Thoracic aorta (tissue), 2 donors: ENCODE measurements around the gene NCSTN. TPM values are rescaled to one million over a fixed set of nuclear protein-coding genes. Genes with fewer than 3 reads are reported as not detected.

Experiments used
- ATAC-seq: fragments of 150-250 bp; one replicate; pipeline ENCODE4 v1.8.0; 2017; ENCODE audit warnings: low read depth; ENCODE audit not compliant: insufficient number of reproducible peaks, low FRiP score
- DNase-seq: peaks from one replicate; pipeline ENCODE4 v3.0.0-alpha.2; 2020; ENCODE audit warnings: low spot score
- H3K27ac ChIP-seq, 2 donors: fragments of 200-600 bp; sonication (generic); 1 replicate in 1 of 2; 2 replicates in 1 of 2; pipeline ENCODE4 v1.5.1; 2016; ENCODE audit warnings: mild to moderate bottlenecking in 2 of 2, moderate library complexity in 2 of 2
- H3K27me3 ChIP-seq: fragments of 200-600 bp; sonication (generic); replicated peaks from 2 replicates; pipeline ENCODE4 v1.6.0; 2016; ENCODE audit warnings: mild to moderate bottlenecking; ENCODE audit not compliant: insufficient read depth
- H3K36me3 ChIP-seq: fragments of 200-600 bp; sonication (generic); one replicate; pipeline ENCODE4 v1.5.1; 2016
- H3K4me1 ChIP-seq, 2 donors: fragments of 200-600 bp; sonication (generic); 1 replicate in 1 of 2; 2 replicates in 1 of 2; pipeline versions ENCODE4 v1.5.1 to v1.6.0; 2016; ENCODE audit warnings: low read depth in 2 of 2, mild to moderate bottlenecking in 1 of 2; ENCODE audit not compliant: control insufficient read depth in 1 of 2
- H3K4me3 ChIP-seq: fragments of 200-600 bp; sonication (generic); 2 replicates; pipeline ENCODE4 v1.5.1; 2016; ENCODE audit warnings: mild to moderate bottlenecking
- H3K9me3 ChIP-seq: fragments of 200-600 bp; sonication (generic); 2 replicates; pipeline ENCODE4 v1.5.1; 2016
- total RNA-seq, 2 donors: library from RNA; depleted of rRNA; stranded (reverse); fragments of >200 nt; gene quantifications; one replicate each; pipeline versions ENCODE4 v1.1.0 to v1.2.3, GENCODE V29; 2016
- TF ChIP-seq, protein P1 (sequence below): fragments of 200-600 bp; sonication (generic); IDR thresholded peaks from one replicate; pipeline ENCODE4 v1.5.1; 2019; ENCODE audit warnings: antibody characterized with exemption

Gene NCSTN
- total RNA-seq, 2 donors from 2014 or later, result 49.4 to 67.1 TPM

DNA sequence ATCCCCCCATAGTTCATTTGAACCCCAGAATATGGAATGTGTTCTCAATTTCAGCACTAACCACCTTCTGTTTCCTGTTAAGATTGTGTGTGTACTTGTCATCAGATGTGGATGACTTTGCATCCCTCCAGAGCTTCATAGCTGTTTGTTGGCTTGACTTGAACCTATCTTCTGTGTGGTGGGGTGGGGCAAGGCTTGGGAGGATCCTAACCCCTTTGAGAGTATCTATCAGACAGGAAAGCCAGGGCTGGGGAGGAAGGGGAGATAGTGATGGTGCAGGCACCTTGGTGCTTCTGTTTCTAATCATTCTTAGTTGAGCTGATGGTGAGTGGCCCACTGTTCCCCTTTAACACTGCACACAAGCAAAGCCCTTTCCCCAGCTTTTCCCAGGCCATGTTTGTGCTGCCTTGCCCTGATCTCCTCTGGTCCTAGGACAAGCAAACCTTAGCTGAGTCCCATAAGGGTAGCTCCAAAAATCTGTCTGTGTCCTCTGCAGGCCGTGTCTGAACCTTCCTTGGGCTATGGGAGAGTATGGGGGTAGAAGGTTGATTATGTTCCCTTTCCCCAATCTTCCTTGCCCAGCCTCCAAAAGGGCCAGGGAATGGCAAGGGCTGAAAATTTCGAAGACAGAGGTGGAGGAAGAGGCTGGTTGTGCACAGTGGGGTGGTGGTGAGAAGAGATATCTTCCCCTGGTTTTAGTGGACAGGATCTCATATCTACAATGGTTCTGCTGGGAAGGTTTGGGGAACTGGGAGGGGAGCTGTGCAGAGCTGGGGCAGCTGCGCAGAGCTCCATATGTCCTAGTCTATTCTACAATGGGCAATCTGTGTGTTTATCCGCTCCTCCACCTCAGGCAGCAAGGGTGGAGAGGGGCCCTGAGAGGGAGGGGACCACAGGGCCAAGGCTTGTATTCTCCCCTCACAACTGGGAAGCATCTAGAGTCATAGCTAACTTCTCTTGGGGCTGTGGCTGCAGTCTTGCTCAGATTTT, 25.0 kb downstream of the NCSTN start:
- no peaks in the 10 kb centered on the region for H3K9me3 ChIP-seq
- ATAC-seq, result no peak
- H3K36me3 ChIP-seq, result no peaks in the 10 kb centered on the region
- no peaks in the 10 kb centered on the region for H3K4me1 ChIP-seq
- no peak overlapping the region for H3K4me3 ChIP-seq
- TF ChIP-seq, protein P1, sequence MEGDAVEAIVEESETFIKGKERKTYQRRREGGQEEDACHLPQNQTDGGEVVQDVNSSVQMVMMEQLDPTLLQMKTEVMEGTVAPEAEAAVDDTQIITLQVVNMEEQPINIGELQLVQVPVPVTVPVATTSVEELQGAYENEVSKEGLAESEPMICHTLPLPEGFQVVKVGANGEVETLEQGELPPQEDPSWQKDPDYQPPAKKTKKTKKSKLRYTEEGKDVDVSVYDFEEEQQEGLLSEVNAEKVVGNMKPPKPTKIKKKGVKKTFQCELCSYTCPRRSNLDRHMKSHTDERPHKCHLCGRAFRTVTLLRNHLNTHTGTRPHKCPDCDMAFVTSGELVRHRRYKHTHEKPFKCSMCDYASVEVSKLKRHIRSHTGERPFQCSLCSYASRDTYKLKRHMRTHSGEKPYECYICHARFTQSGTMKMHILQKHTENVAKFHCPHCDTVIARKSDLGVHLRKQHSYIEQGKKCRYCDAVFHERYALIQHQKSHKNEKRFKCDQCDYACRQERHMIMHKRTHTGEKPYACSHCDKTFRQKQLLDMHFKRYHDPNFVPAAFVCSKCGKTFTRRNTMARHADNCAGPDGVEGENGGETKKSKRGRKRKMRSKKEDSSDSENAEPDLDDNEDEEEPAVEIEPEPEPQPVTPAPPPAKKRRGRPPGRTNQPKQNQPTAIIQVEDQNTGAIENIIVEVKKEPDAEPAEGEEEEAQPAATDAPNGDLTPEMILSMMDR, result no peak
- no peaks in the 10 kb centered on the region for H3K27me3 ChIP-seq
- no peak overlapping the region for H3K27ac ChIP-seq
- no peak for DNase-seq

DNA sequence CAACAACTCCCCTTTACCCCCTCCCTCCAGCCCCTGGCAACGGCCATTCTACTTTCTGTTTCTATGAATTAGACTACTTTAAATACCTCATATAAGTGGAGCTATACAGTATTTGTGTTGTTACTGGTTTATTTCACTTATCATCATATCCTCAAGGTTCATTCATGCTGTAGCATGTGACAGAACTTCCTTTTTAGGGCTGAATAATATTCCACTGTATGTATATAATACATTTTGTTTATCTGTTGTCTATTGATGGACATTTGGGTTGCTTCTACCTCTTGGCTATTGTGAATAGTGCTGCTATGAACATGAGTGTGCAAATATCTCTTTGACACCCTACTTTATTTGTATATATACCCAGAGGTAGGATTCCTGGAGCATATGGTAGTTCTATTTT, 25.9 kb downstream of the NCSTN start:
- no peak for DNase-seq
- no peaks in the 10 kb centered on the region for H3K4me1 ChIP-seq
- no peak for ATAC-seq
- H3K9me3 ChIP-seq, result no peaks in the 10 kb centered on the region
- H3K36me3 ChIP-seq, result no peaks in the 10 kb centered on the region
- H3K27ac ChIP-seq, result no peak overlapping the region
- H3K4me3 ChIP-seq, result no peak overlapping the region
- no peaks in the 10 kb centered on the region for H3K27me3 ChIP-seq
- TF ChIP-seq, protein P1, result no peak

DNA sequence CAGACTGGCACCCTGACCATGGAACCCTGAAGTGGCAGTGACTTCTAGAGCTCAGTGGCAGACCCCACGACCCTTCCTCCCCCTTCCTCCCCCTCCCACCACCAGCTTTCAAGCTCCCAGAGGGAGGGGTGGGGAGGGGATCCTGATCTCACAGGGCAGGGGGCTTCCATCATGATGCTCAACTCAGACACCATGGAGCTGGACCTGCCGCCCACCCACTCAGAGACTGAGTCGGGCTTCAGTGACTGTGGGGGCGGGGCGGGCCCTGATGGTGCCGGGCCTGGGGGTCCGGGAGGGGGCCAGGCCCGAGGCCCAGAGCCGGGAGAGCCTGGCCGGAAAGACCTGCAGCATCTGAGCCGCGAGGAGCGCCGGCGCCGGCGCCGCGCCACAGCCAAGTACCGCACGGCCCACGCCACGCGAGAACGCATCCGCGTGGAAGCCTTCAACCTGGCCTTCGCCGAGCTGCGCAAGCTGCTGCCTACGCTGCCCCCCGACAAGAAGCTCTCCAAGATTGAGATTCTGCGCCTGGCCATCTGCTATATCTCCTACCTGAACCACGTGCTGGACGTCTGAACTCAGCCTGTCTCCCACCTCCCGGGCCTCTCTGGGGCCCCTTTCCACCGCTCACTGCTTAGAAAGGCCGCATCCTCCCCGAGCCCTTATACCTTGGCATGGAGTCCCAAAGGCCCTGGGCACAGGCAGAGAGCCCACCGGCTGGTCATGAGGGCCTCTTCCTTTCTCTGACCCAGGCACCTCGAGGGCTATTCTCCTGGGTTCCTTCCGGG, 27.6 kb downstream of the NCSTN start:
- Histone ChIP-seq H3K36me3 (no peaks in the 10 kb centered on the region), H3K4me1 (no peaks in the 10 kb centered on the region), H3K9me3 (no peaks in the 10 kb centered on the region), H3K27ac (no peak overlapping the region), H3K27me3 (no peaks in the 10 kb centered on the region), H3K4me3 (no peak overlapping the region)
- TF ChIP-seq, protein P1, result no peak
- DNase-seq, result no peak
- no peak for ATAC-seq

DNA sequence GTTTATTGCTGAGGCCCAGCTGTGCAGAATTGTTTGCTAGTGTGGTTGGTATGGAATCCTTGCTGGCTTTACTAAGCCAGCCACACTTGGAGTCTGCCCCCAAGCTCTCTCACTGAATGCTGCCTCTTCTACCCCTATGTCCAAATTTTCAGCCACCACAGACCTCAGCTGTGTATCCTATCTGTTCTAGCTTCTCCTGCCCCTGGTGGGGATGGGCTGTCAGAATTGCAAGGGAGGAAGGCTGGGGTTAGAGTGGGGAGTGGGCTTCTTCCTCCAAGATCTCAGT, 28.1 kb downstream of the NCSTN start:
- Histone ChIP-seq H3K9me3 (no peaks in the 10 kb centered on the region), H3K4me3 (no peak overlapping the region), H3K27me3 (no peaks in the 10 kb centered on the region), H3K4me1 (peaks cover 0 to 5% of the 10 kb centered on the region in 2 donors), H3K36me3 (no peaks in the 10 kb centered on the region), H3K27ac (no peak overlapping the region)
- DNase-seq, result no peak
- TF ChIP-seq, protein P1, result no peak
- ATAC-seq, result no peak

DNA sequence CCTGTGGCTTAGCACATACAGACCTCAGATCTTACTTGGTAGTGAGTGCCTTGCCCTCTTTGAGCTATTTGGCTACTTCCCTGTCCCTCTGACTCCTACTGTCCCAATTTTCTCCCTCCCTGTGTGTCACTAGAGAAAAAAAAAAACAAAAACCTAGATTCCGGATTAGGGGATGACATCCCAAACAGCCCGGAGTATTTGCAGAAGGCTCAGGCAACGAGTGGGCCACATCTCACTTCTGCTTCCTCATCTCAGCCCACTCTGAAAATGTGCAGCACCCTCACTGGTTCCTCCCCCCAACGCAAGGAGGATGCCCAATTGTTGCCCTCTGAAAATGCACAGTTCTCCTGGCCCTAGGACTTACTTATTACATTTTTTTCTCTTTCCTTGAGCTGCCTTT, 28.6 kb downstream of the NCSTN start:
- TF ChIP-seq, protein P1, result no peak
- ATAC-seq, result no peak

More for the DNA sequence above, 28.6 kb downstream of the NCSTN start:
- DNase-seq, result no peak
- no peaks in the 10 kb centered on the region for H3K9me3 ChIP-seq
- H3K36me3 ChIP-seq, result no peaks in the 10 kb centered on the region
- H3K27ac ChIP-seq, result no peak overlapping the region
- H3K27me3 ChIP-seq, result no peaks in the 10 kb centered on the region
- no peak overlapping the region for H3K4me3 ChIP-seq
- peaks cover 0 to 7% of the 10 kb centered on the region in 2 donors for H3K4me1 ChIP-seq
